HCT116 (cell line): Measurements from ENCODE around the gene SUMO1. TPM values are rescaled to one million over a fixed set of nuclear protein-coding genes. Genes with fewer than 3 reads are reported as not detected.

Experiments
- ATAC-seq: fragments of 200-7000 bp; cut with Tn5 transposase; 2 replicates; pipeline ENCODE4 v1.9.1; 2020; ENCODE audit warnings: mild to moderate bottlenecking, moderate library complexity
- BruUV-seq: library from RNA; stranded (reverse); fragments of 400-500 nt; replicated peaks from 2 replicates; lab custom pipeline; 2021; lab: Mats Ljungman, UMichigan
- CTCF ChIA-PET: fragments of 300-600 bp; sonication (Branson Sonifier 250); formaldehyde crosslinking; loops from one replicate; lab custom pipeline; 2021; ENCODE audit warnings: antibody characterized with exemption; lab: Charles Lee
- POLR2A ChIA-PET: fragments of 300-600, 350-600 bp; sonication (Branson Sonifier 250); formaldehyde crosslinking; loops from one replicate; lab custom pipeline; 2021; ENCODE audit warnings: antibody characterized with exemption; lab: Charles Lee
- RAD21 ChIA-PET, 2 experiments: fragments of 300-600 bp; sonication (Branson Sonifier 250); formaldehyde crosslinking; loops; one replicate each; lab custom pipeline; 2023; ENCODE audit warnings: low total read pairs in 2 of 2; ENCODE audit not compliant: uncharacterized antibody in 2 of 2, unreplicated experiment in 2 of 2, low non-redundant PET in 1 of 2; lab: Charles Lee
- DNase-seq: peaks from one replicate; pipeline ENCODE4 v3.0.0-alpha.2; 2010; ENCODE audit warnings: low read depth, low spot score
- H2AFZ ChIP-seq: fragments of 200-600 bp; shearing (Covaris generic), sonication (generic); 2 replicates; pipeline ENCODE4 v1.6.1; 2017; ENCODE audit warnings: low read depth, mixed run types, mixed read lengths, antibody characterized with exemption, low read length; ENCODE audit not compliant: poor library complexity, severe bottlenecking
- H3K27ac ChIP-seq: 2 replicates; pipeline ENCODE4 v1.5.1; 2012; ENCODE audit warnings: low read depth, low read length
- H3K27me3 ChIP-seq: fragments of 200-600 bp; sonication (generic); 2 replicates; pipeline ENCODE4 v1.6.1; 2016; ENCODE audit warnings: mixed run types, low read length, mixed read lengths; ENCODE audit not compliant: insufficient read depth
- H3K36me3 ChIP-seq, 2 experiments: fragments of 200-500 bp in 1 of 2; fragments of 200-600 bp in 1 of 2; sonication (Bioruptor generic) in 1 of 2; sonication (generic) in 1 of 2; 2 replicates each; pipeline versions ENCODE4 v1.5.1 to v1.6.1; 2014 to 2016; ENCODE audit warnings: low read length in 2 of 2, inconsistent platforms in 1 of 2, mixed read lengths in 1 of 2, mixed run types in 1 of 2; ENCODE audit not compliant: insufficient read depth in 2 of 2, control insufficient read depth in 1 of 2
- H3K4me1 ChIP-seq, 2 experiments: fragments of 200-600 bp in 1 of 2; sonication (generic) in 1 of 2; 2 replicates each; pipeline versions ENCODE4 v1.5.1 to v1.6.1; 2012 to 2017; ENCODE audit warnings: low read length in 2 of 2, inconsistent platforms in 1 of 2, mild to moderate bottlenecking in 1 of 2, mixed read lengths in 1 of 2, mixed run types in 1 of 2, moderate library complexity in 1 of 2; ENCODE audit not compliant: insufficient read depth in 2 of 2, control insufficient read depth in 1 of 2
- H3K4me2 ChIP-seq: fragments of 200-600 bp; sonication (generic); 2 replicates; pipeline ENCODE4 v1.6.1; 2017; ENCODE audit warnings: mixed run types, low read length, mixed read lengths
- H3K4me3 ChIP-seq, 2 experiments: fragments of 200-600 bp in 1 of 2; sonication (generic) in 1 of 2; replicated peaks in 1 of 2; 2 replicates each; pipeline ENCODE4 v1.5.1; 2011 to 2016; ENCODE audit warnings: low read length in 2 of 2, control low read depth in 1 of 2, low read depth in 1 of 2, mild to moderate bottlenecking in 1 of 2, mixed read lengths in 1 of 2, mixed run types in 1 of 2
- H3K79me2 ChIP-seq: fragments of 200-600 bp; sonication (generic); 2 replicates; pipeline ENCODE4 v1.6.1; 2017; ENCODE audit warnings: mild to moderate bottlenecking, mixed run types, low read length, moderate library complexity, mixed read lengths; ENCODE audit not compliant: insufficient read depth
- H3K9ac ChIP-seq: fragments of 200-600 bp; sonication (generic); 2 replicates; pipeline ENCODE4 v1.6.1; 2016; ENCODE audit warnings: low read length, mixed read lengths
- H3K9me2 ChIP-seq: fragments of 200-600 bp; sonication (generic), shearing (Covaris generic); 2 replicates; pipeline ENCODE4 v1.6.1; 2017; ENCODE audit warnings: mixed run types, mild to moderate bottlenecking, moderate library complexity; ENCODE audit not compliant: insufficient read depth
- H3K9me3 ChIP-seq, 2 experiments: fragments of 200-500 bp in 1 of 2; fragments of 200-600 bp in 1 of 2; sonication (Bioruptor generic) in 1 of 2; sonication (generic) in 1 of 2; 2 replicates each; pipeline ENCODE4 v1.6.1; 2014 to 2017; ENCODE audit warnings: low read length in 2 of 2, mixed read lengths in 2 of 2, inconsistent platforms in 1 of 2, low read depth in 1 of 2, mild to moderate bottlenecking in 1 of 2, mixed run types in 1 of 2, moderate library complexity in 1 of 2; ENCODE audit not compliant: control insufficient read depth in 1 of 2, insufficient read depth in 1 of 2
- H4K20me1 ChIP-seq: fragments of 200-600 bp; sonication (generic), shearing (Covaris generic); 2 replicates; pipeline ENCODE4 v1.6.1; 2017; ENCODE audit warnings: mixed run types, mild to moderate bottlenecking, moderate library complexity; ENCODE audit not compliant: insufficient read depth
- CEBPB ChIP-seq: IDR thresholded peaks from 2 replicates; pipeline ENCODE4 v1.6.1; 2012; ENCODE audit warnings: low read depth
- CTCF ChIP-seq, 3 experiments: fragments of 200-600 bp in 1 of 3; sonication (generic) in 1 of 3; IDR thresholded peaks in 2 of 3; conservative IDR thresholded peaks in 1 of 3; 2 replicates each; pipeline ENCODE4 v1.5.1; 2012 to 2017; ENCODE audit warnings: low read depth in 2 of 3, low read length in 2 of 3, antibody characterized with exemption in 1 of 3, borderline replicate concordance in 1 of 3, control low read depth in 1 of 3, mild to moderate bottlenecking in 1 of 3, mixed read lengths in 1 of 3, mixed run types in 1 of 3, moderate library complexity in 1 of 3; ENCODE audit not compliant: insufficient read depth in 1 of 3
- FOSL1 ChIP-seq: IDR thresholded peaks from 2 replicates; pipeline ENCODE4 v1.6.1; 2012; ENCODE audit warnings: low read depth
- JUND ChIP-seq: IDR thresholded peaks from 2 replicates; pipeline ENCODE4 v1.6.1; 2012
- RAD21 ChIP-seq: IDR thresholded peaks from 2 replicates; pipeline ENCODE4 v1.6.1; 2012; ENCODE audit warnings: low read depth, mild to moderate bottlenecking
- SRF ChIP-seq: IDR thresholded peaks from 2 replicates; pipeline ENCODE4 v1.6.1; 2012; ENCODE audit warnings: low read depth
- ZBTB33 ChIP-seq: IDR thresholded peaks from 2 replicates; pipeline ENCODE4 v1.6.1; 2011; ENCODE audit warnings: mild to moderate bottlenecking, low read length, moderate library complexity; ENCODE audit not compliant: insufficient replicate concordance; ENCODE audit errors: extremely low read depth
- intact Hi-C: fragments of 100-400 bp; cut with micrococcal nuclease; formaldehyde crosslinking; loops from 2 replicates; pipeline ENCODE4 v1.10.0; 2022
- total RNA-seq: library from RNA; stranded (reverse); gene quantifications from one replicate; pipeline ENCODE4 v1.2.1, GENCODE V29; 2021; ENCODE audit not compliant: unreplicated experiment

The SUMO1 gene
- total RNA-seq, 1 experiment from 2014 or later = 130 TPM

- no peaks in the 10 kb centered on the region for H3K9me3 ChIP-seq
- CTCF ChIA-PET = no interaction called here
- H3K4me3 ChIP-seq = no peak overlapping the region
- POLR2A ChIA-PET = no interaction called here
- H2AFZ ChIP-seq = no peak overlapping the region
- H3K27ac ChIP-seq = no peak overlapping the region
- no peaks in the 10 kb centered on the region for H3K9me2 ChIP-seq
- DNase-seq = no peak
- no peak overlapping the region for H3K9ac ChIP-seq
- TF ChIP-seq FOSL1 (no peak), SRF (no peak)
- intact Hi-C loops = no loop called here
- no peak overlapping the region for H3K4me2 ChIP-seq
- BruUV-seq = no TSS peak
- H3K4me1 ChIP-seq = peaks cover 0 to 6% of the 10 kb centered on the region in 2 experiments; a peak in 1 of 4 replicates
- H3K79me2 ChIP-seq = no peaks in the 10 kb centered on the region
- H3K27me3 ChIP-seq = no peaks in the 10 kb centered on the region
- peak; percentile 34; the same call in 1 of the 2 replicates for ATAC-seq
- no peaks in the 10 kb centered on the region for H3K36me3 ChIP-seq
- RAD21 ChIA-PET = no interaction called here
- no peaks in the 10 kb centered on the region for H4K20me1 ChIP-seq
Measured at GRCh38 chr2:202161151-202161835, 77.1 kb downstream of the SUMO1 start.

GRCh38 chr2:202158796-202159195, 79.6 kb downstream of the SUMO1 start:
- no TSS peak for BruUV-seq
- Histone ChIP-seq H3K36me3 (no peaks in the 10 kb centered on the region), H3K4me2 (no peak overlapping the region), H3K79me2 (no peaks in the 10 kb centered on the region), H4K20me1 (no peaks in the 10 kb centered on the region), H3K4me1 (peaks cover 0 to 6% of the 10 kb centered on the region in 2 experiments; a peak in 1 of 4 replicates), H3K4me3 (no peak overlapping the region), H2AFZ (no peak overlapping the region), H3K27ac (no peak overlapping the region), H3K9ac (no peak overlapping the region), H3K9me3 (no peaks in the 10 kb centered on the region), H3K27me3 (no peaks in the 10 kb centered on the region), H3K9me2 (no peaks in the 10 kb centered on the region)
- DNase-seq = no peak
- TF ChIP-seq RAD21 (peak; percentile 55), CEBPB (no peak), CTCF (IDR thresholded peaks at IDR 0.05 in 2 of 3, conservative IDR thresholded peaks at IDR 0.05 in 1 of 3; ENCODE audit: borderline replicate concordance in 1 of 3, insufficient read depth in 1 of 3, low read depth in 2 of 3, low read length in 2 of 3) (peak in 2 of 3 experiments; percentile 4 to 33; a peak in 2 of 6 replicates), ZBTB33 (no peak), FOSL1 (no peak), JUND (no peak)
- peak; percentile 60 for ATAC-seq
- CTCF ChIA-PET = interaction anchor here (0.9 kb wide), 1 partner anchor 140 kb away, joined by 3 read pairs; no protein-coding TSS in a partner anchor
- intact Hi-C loops = no loop called here
- POLR2A ChIA-PET = no interaction called here
- RAD21 ChIA-PET = no interaction called here
